SK-N-SH treated with all-trans-retinoic acid at 6 μM for 48 hours (cell line): ENCODE measurements around the gene LAMA5.

Experiments used
- ATAC-seq: fragments of 200-7000 bp; cut with Tn5 transposase; 3 replicates; pipeline ENCODE4 v1.9.1; 2020; ENCODE audit warnings: mild to moderate bottlenecking, moderate library complexity
- ARNTL ChIP-seq: fragments of 450-650 bp; formaldehyde crosslinking; IDR thresholded peaks from 2 replicates; pipeline ENCODE4 v1.5.0; 2020; ENCODE audit warnings: low read depth, mild to moderate bottlenecking, moderate library complexity, borderline replicate concordance
- BACH2 ChIP-seq: fragments of 250-450 bp; sonication (Bioruptor Pico); IDR thresholded peaks from 2 replicates; pipeline ENCODE4 v1.9.0; 2021; ENCODE audit warnings: mild to moderate bottlenecking, borderline replicate concordance
- CSDC2 ChIP-seq: fragments of 250-450 bp; sonication (Bioruptor Pico); IDR thresholded peaks from 2 replicates; pipeline ENCODE4 v1.5.0; 2020; ENCODE audit warnings: mild to moderate bottlenecking, moderate library complexity
- CSRNP3 ChIP-seq: fragments of 250-450 bp; sonication (Bioruptor Pico); IDR thresholded peaks from 2 replicates; pipeline ENCODE4 v1.5.1; 2021; ENCODE audit warnings: mild to moderate bottlenecking, moderate library complexity
- ESRRG ChIP-seq: fragments of 250-450 bp; sonication (Bioruptor Pico); IDR thresholded peaks from 2 replicates; pipeline ENCODE4 v1.6.1; 2021; ENCODE audit warnings: mild to moderate bottlenecking
- GLIS3 ChIP-seq: fragments of 250-450 bp; sonication (Bioruptor Pico); IDR thresholded peaks from 2 replicates; pipeline ENCODE4 v1.5.0; 2020; ENCODE audit warnings: mild to moderate bottlenecking, moderate library complexity
- ISL1 ChIP-seq: fragments of 250-450 bp; sonication (Bioruptor Pico); IDR thresholded peaks from 2 replicates; pipeline ENCODE4 v2.1.2; 2022; ENCODE audit warnings: mild to moderate bottlenecking, moderate library complexity
- OSR1 ChIP-seq: fragments of 250-450 bp; sonication (Bioruptor Pico); IDR thresholded peaks from 2 replicates; pipeline ENCODE4 v1.8.0; 2022; ENCODE audit warnings: moderate library complexity, mild to moderate bottlenecking, inconsistent platforms
- PATZ1 ChIP-seq: fragments of 250-450 bp; sonication (Bioruptor Pico); IDR thresholded peaks from 2 replicates; pipeline ENCODE4 v1.8.0; 2020; ENCODE audit warnings: mild to moderate bottlenecking, moderate library complexity, borderline replicate concordance
- PPARA ChIP-seq: fragments of 250-450 bp; sonication (Bioruptor Pico); IDR thresholded peaks from 2 replicates; pipeline ENCODE4 v1.5.0; 2020; ENCODE audit warnings: mild to moderate bottlenecking, borderline replicate concordance
- RARB ChIP-seq: fragments of 250-450 bp; sonication (Bioruptor Pico); IDR thresholded peaks from 2 replicates; pipeline ENCODE4 v1.8.0; 2021; ENCODE audit warnings: mild to moderate bottlenecking, moderate library complexity
- SNAI2 ChIP-seq: fragments of 250-450 bp; sonication (Bioruptor Pico); IDR thresholded peaks from 2 replicates; pipeline ENCODE4 v1.5.0; 2020; ENCODE audit warnings: mild to moderate bottlenecking, moderate library complexity
- TCF4 ChIP-seq: fragments of 250-450 bp; sonication (Bioruptor Pico); IDR thresholded peaks from 2 replicates; pipeline ENCODE4 v1.8.0; 2021; ENCODE audit warnings: mild to moderate bottlenecking, moderate library complexity, borderline replicate concordance
- TOX ChIP-seq: fragments of 250-450 bp; sonication (Bioruptor Pico); IDR thresholded peaks from 2 replicates; pipeline ENCODE4 v1.8.0; 2021; ENCODE audit warnings: mild to moderate bottlenecking, moderate library complexity, borderline replicate concordance
- TSHZ2 ChIP-seq: fragments of 250-450 bp; sonication (Bioruptor Pico); IDR thresholded peaks from 2 replicates; pipeline ENCODE4 v1.5.0; 2020; ENCODE audit warnings: mild to moderate bottlenecking, moderate library complexity
- ZC3H10 ChIP-seq: fragments of 250-450 bp; sonication (Bioruptor Pico); IDR thresholded peaks from 2 replicates; pipeline ENCODE4 v1.5.1; 2021; ENCODE audit warnings: mild to moderate bottlenecking, moderate library complexity
- ZFP30 ChIP-seq: fragments of 450-650 bp; formaldehyde crosslinking; IDR thresholded peaks from 2 replicates; pipeline ENCODE4 v1.5.0; 2022; ENCODE audit warnings: mild to moderate bottlenecking, moderate library complexity
- ZNF565 ChIP-seq: fragments of 450-650 bp; formaldehyde crosslinking; conservative IDR thresholded peaks from 2 replicates; pipeline ENCODE4 v1.5.0; 2020; ENCODE audit warnings: low read depth, mild to moderate bottlenecking, moderate library complexity
- ZNF70 ChIP-seq: fragments of 450-650 bp; formaldehyde crosslinking; IDR thresholded peaks from 2 replicates; pipeline ENCODE4 v1.5.0; 2020; ENCODE audit warnings: mild to moderate bottlenecking, moderate library complexity
- ZNF8 ChIP-seq: fragments of 450-650 bp; formaldehyde crosslinking; IDR thresholded peaks from 2 replicates; pipeline ENCODE4 v1.5.0; 2020; ENCODE audit warnings: mild to moderate bottlenecking, moderate library complexity
- TF ChIP-seq, protein P1 (sequence below): fragments of 250-450 bp; sonication (Bioruptor Pico); IDR thresholded peaks from 2 replicates; pipeline ENCODE4 v1.8.0; 2021; ENCODE audit warnings: low read depth, mild to moderate bottlenecking, moderate library complexity, borderline replicate concordance
- TF ChIP-seq, protein P2 (sequence below): fragments of 250-450 bp; sonication (Bioruptor Pico); IDR thresholded peaks from 2 replicates; pipeline ENCODE4 v1.5.1; 2020; ENCODE audit warnings: low read depth, mild to moderate bottlenecking, moderate library complexity

LAMA5 gene

GRCh38 chr20:62304331-62305148 is 62.6 kb downstream of the LAMA5 start:
- no peak for ATAC-seq
- TF ChIP-seq CSDC2 (CRISPR knock-in tag) (no peak), PATZ1 (CRISPR knock-in tag) (no peak), RARB (CRISPR knock-in tag) (no peak), ZC3H10 (no peak), ESRRG (CRISPR knock-in tag) (no peak), CSRNP3 (CRISPR knock-in tag) (no peak), TSHZ2 (CRISPR knock-in tag) (no peak), GLIS3 (CRISPR knock-in tag) (no peak), ISL1 (CRISPR knock-in tag) (no peak), SNAI2 (CRISPR knock-in tag) (no peak), ZFP30 (CRISPR knock-in tag) (no peak), TOX (no peak), ZNF8 (no peak), BACH2 (CRISPR knock-in tag) (no peak), OSR1 (CRISPR knock-in tag) (no peak), ZNF565 (CRISPR knock-in tag) (no peak), ARNTL (CRISPR knock-in tag) (no peak), TCF4 (CRISPR knock-in tag) (no peak)
- TF ChIP-seq, protein P1, sequence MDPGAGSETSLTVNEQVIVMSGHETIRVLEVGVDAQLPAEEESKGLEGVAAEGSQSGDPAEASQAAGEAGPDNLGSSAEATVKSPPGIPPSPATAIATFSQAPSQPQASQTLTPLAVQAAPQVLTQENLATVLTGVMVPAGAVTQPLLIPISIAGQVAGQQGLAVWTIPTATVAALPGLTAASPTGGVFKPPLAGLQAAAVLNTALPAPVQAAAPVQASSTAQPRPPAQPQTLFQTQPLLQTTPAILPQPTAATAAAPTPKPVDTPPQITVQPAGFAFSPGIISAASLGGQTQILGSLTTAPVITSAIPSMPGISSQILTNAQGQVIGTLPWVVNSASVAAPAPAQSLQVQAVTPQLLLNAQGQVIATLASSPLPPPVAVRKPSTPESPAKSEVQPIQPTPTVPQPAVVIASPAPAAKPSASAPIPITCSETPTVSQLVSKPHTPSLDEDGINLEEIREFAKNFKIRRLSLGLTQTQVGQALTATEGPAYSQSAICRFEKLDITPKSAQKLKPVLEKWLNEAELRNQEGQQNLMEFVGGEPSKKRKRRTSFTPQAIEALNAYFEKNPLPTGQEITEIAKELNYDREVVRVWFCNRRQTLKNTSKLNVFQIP (CRISPR knock-in tag): no peak
- TF ChIP-seq, all 23 proteins: peak for 0

DNA sequence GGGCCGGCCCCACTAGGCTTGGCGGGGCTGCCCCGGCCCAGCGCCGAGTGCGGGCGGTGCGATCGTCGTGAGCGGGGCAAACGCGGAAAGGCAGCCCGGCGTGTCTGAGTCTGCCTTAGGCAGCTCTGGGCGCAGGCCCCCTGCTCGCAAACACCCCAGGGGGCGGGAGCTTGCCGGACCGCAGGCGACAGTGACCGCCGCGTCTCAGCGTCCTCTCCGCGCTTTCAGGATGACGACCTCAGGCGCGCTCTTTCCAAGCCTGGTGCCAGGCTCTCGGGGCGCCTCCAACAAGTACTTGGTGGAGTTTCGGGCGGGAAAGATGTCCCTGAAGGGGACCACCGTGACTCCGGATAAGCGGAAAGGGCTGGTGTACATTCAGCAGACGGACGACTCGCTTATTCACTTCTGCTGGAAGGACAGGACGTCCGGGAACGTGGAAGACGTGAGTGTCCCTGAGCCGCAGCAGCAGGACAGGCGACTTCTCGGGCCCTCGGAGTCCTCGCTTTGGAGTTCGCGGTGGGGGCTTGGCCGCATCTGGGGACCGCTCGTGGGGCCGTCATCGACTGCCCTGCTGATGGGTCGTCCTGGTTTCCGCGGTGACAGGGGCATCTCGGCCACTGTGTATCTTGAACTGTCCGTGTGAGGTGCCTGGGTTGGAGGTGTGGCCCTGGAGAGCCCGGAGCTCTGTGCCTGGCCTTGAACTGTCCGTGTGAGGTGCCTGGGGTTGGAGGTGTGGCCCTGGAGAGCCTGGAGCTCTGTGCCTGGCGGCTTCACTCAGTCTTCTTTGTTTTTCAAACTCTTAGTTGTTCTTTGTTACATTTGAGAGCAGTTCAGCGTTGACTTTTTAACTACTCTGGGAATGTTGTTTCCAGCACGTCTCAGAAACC is 63.5 kb downstream of the LAMA5 start:
- ATAC-seq: peak; percentile 3; the same call in 1 of the 3 replicates
- TF ChIP-seq TSHZ2 (CRISPR knock-in tag): no peak
- no peak for TF ChIP-seq PPARA
- TF ChIP-seq OSR1 (CRISPR knock-in tag): no peak
- no peak for TF ChIP-seq ZNF70 (CRISPR knock-in tag)
- no peak for TF ChIP-seq ZC3H10
- no peak for TF ChIP-seq ARNTL (CRISPR knock-in tag)
- TF ChIP-seq, protein P1 (CRISPR knock-in tag): no peak
- no peak for TF ChIP-seq TOX
- TF ChIP-seq, protein P2, sequence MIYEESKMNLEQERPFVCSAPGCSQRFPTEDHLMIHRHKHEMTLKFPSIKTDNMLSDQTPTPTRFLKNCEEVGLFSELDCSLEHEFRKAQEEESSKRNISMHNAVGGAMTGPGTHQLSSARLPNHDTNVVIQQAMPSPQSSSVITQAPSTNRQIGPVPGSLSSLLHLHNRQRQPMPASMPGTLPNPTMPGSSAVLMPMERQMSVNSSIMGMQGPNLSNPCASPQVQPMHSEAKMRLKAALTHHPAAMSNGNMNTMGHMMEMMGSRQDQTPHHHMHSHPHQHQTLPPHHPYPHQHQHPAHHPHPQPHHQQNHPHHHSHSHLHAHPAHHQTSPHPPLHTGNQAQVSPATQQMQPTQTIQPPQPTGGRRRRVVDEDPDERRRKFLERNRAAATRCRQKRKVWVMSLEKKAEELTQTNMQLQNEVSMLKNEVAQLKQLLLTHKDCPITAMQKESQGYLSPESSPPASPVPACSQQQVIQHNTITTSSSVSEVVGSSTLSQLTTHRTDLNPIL (CRISPR knock-in tag): no peak
- TF ChIP-seq ISL1 (CRISPR knock-in tag): no peak
- no peak for TF ChIP-seq ZNF565 (CRISPR knock-in tag)
